Neural cell (in vitro differentiated cells): ENCODE results near the gene ZC3H12C. TPM values are rescaled to one million over a fixed set of nuclear protein-coding genes. Genes with fewer than 3 reads are reported as not detected.

Experiments used
- H2AFZ ChIP-seq: fragments of 200-600, 300-800 bp; sonication (generic), shearing (Covaris generic); 2 replicates; pipeline ENCODE4 v1.6.0; 2014; ENCODE audit warnings: low read depth, mild to moderate bottlenecking, antibody characterized with exemption, low read length, moderate library complexity
- H3F3A ChIP-seq: fragments of 200-600 bp; shearing (Covaris generic); 2 replicates; pipeline ENCODE4 v1.6.1; 2016; ENCODE audit warnings: mild to moderate bottlenecking, moderate library complexity, mixed read lengths, antibody characterized with exemption, low read length; ENCODE audit not compliant: insufficient read depth, poor library complexity, severe bottlenecking
- H3K27ac ChIP-seq: fragments of 200-600, 300-800 bp; sonication (generic), shearing (Covaris generic); 2 replicates; pipeline ENCODE4 v1.5.1; 2014; ENCODE audit warnings: mild to moderate bottlenecking, low read length, moderate library complexity
- H3K27me3 ChIP-seq: fragments of 300-800, 200-600 bp; sonication (generic), shearing (Covaris generic); 2 replicates; pipeline ENCODE4 v1.6.0; 2014; ENCODE audit warnings: mild to moderate bottlenecking, low read depth, low read length, moderate library complexity; ENCODE audit not compliant: insufficient read depth
- H3K36me3 ChIP-seq: fragments of 300-800, 200-600 bp; sonication (generic), shearing (Covaris generic); 2 replicates; pipeline ENCODE4 v1.5.1; 2014; ENCODE audit warnings: mild to moderate bottlenecking, antibody characterized with exemption, low read length, moderate library complexity; ENCODE audit not compliant: insufficient read depth
- H3K4me2 ChIP-seq: fragments of 300-800, 200-600 bp; sonication (generic), shearing (Covaris generic); 2 replicates; pipeline ENCODE4 v1.6.0; 2014; ENCODE audit warnings: mild to moderate bottlenecking, low read length
- H3K4me3 ChIP-seq: fragments of 300-800, 200-600 bp; sonication (generic), shearing (Covaris generic); 2 replicates; pipeline ENCODE4 v1.5.1; 2014; ENCODE audit warnings: mild to moderate bottlenecking, low read length, moderate library complexity
- H3K79me2 ChIP-seq: fragments of 200-600 bp; shearing (Covaris generic); replicated peaks from 2 replicates; pipeline ENCODE4 v1.6.0; 2014; ENCODE audit warnings: mild to moderate bottlenecking, low read length, moderate library complexity; ENCODE audit not compliant: insufficient read depth
- H3K9ac ChIP-seq: fragments of 300-800, 200-600 bp; sonication (generic), shearing (Covaris generic); 2 replicates; pipeline ENCODE4 v1.6.1; 2016; ENCODE audit warnings: mild to moderate bottlenecking, low read length, mixed read lengths
- H3K9me2 ChIP-seq: fragments of 200-600 bp; shearing (Covaris generic); 2 replicates; pipeline ENCODE4 v1.6.1; 2016; ENCODE audit warnings: mild to moderate bottlenecking, low read length, mixed read lengths; ENCODE audit not compliant: insufficient read depth
- H3K9me3 ChIP-seq: fragments of 200-600, 300-800 bp; sonication (generic), shearing (Covaris generic); 2 replicates; pipeline ENCODE4 v1.6.1; 2016; ENCODE audit warnings: mild to moderate bottlenecking, mixed run types, low read length, moderate library complexity, mixed read lengths
- H4K20me1 ChIP-seq: fragments of 200-600 bp; shearing (Covaris generic); 2 replicates; pipeline ENCODE4 v1.6.1; 2016; ENCODE audit warnings: mild to moderate bottlenecking, mixed run types; ENCODE audit not compliant: insufficient read depth
- CTCF ChIP-seq: fragments of 450-650 bp; IDR thresholded peaks from 2 replicates; pipeline ENCODE4 v1.5.1; 2014; ENCODE audit warnings: antibody characterized with exemption, mild to moderate bottlenecking, moderate library complexity; ENCODE audit not compliant: poor library complexity, severe bottlenecking
- EP300 ChIP-seq: fragments of 450-650 bp; conservative IDR thresholded peaks from 2 replicates; pipeline ENCODE4 v1.6.1; 2014; ENCODE audit warnings: antibody characterized with exemption, mild to moderate bottlenecking, moderate library complexity; ENCODE audit not compliant: poor library complexity, severe bottlenecking
- EZH2 ChIP-seq: fragments of 200-600, 300-800 bp; shearing (Covaris generic), sonication (generic); IDR thresholded peaks from 2 replicates; pipeline ENCODE4 v1.6.1; 2014; ENCODE audit warnings: antibody characterized with exemption, low read length, borderline replicate concordance, mild to moderate bottlenecking; ENCODE audit not compliant: insufficient read depth, poor library complexity, severe bottlenecking
- MXI1 ChIP-seq: fragments of 450-650 bp; conservative IDR thresholded peaks from 2 replicates; pipeline ENCODE4 v1.6.1; 2014; ENCODE audit warnings: antibody characterized with exemption, mild to moderate bottlenecking; ENCODE audit not compliant: poor library complexity, severe bottlenecking
- POLR2AphosphoS5 ChIP-seq: IDR thresholded peaks from 2 replicates; pipeline ENCODE4 v1.6.1; 2012
- RAD21 ChIP-seq: fragments of 450-650 bp; conservative IDR thresholded peaks from 2 replicates; pipeline ENCODE4 v1.6.1; 2014; ENCODE audit warnings: antibody characterized with exemption, mild to moderate bottlenecking, moderate library complexity
- REST ChIP-seq: IDR thresholded peaks from 2 replicates; pipeline ENCODE4 v1.6.1; 2012; ENCODE audit warnings: borderline replicate concordance
- SMC3 ChIP-seq: fragments of 450-650 bp; conservative IDR thresholded peaks from 2 replicates; pipeline ENCODE4 v1.6.1; 2014; ENCODE audit warnings: antibody characterized with exemption, mild to moderate bottlenecking, moderate library complexity; ENCODE audit not compliant: poor library complexity
- TAF1 ChIP-seq: IDR thresholded peaks from 2 replicates; pipeline ENCODE4 v1.6.1; 2012; ENCODE audit warnings: low read depth
- polyA plus RNA-seq: library from polyadenylated mRNA; depleted of rRNA; stranded (reverse); fragments of >200 nt; gene quantifications from 2 replicates; pipeline ENCODE4 v1.2.3, GENCODE V29; 2014

The ZC3H12C gene
- polyA plus RNA-seq, 1 donor from 2014 or later = 15.1 TPM

GRCh38 chr11:110096496-110096895 is 3.3 kb downstream of the ZC3H12C start:
- Histone ChIP-seq H3K36me3 (no peaks in the 10 kb centered on the region), H3K9me3 (no peaks in the 10 kb centered on the region), H3K27me3 (no peaks in the 10 kb centered on the region), H3F3A (peaks cover 5% of the 10 kb centered on the region), H3K9ac (no peak overlapping the region), H3K9me2 (no peaks in the 10 kb centered on the region), H2AFZ (no peak overlapping the region), H4K20me1 (no peaks in the 10 kb centered on the region), H3K27ac (no peak overlapping the region), H3K4me3 (peak overlapping the region; percentile 11), H3K79me2 (peaks cover 71% of the 10 kb centered on the region), H3K4me2 (no peak overlapping the region)
- TF ChIP-seq SMC3 = no peak
- TF ChIP-seq EZH2 = no peak
- no peak for TF ChIP-seq EP300
- TF ChIP-seq REST = no peak
- TF ChIP-seq TAF1 = no peak
- TF ChIP-seq POLR2AphosphoS5 = no peak
- no peak for TF ChIP-seq RAD21
- no peak for TF ChIP-seq MXI1
- TF ChIP-seq CTCF = no peak

- H4K20me1 ChIP-seq = no peaks in the 10 kb centered on the region
- no peaks in the 10 kb centered on the region for H3K27me3 ChIP-seq
- no peak overlapping the region for H3K27ac ChIP-seq
- no peak for TF ChIP-seq EP300
- H2AFZ ChIP-seq = no peak overlapping the region
- H3F3A ChIP-seq = no peaks in the 10 kb centered on the region
- H3K9me3 ChIP-seq = no peaks in the 10 kb centered on the region
- no peaks in the 10 kb centered on the region for H3K9me2 ChIP-seq
- no peak overlapping the region for H3K4me2 ChIP-seq
- H3K79me2 ChIP-seq = peaks cover 75% of the 10 kb centered on the region
- no peaks in the 10 kb centered on the region for H3K36me3 ChIP-seq
- H3K4me3 ChIP-seq = no peak overlapping the region
- no peak overlapping the region for H3K9ac ChIP-seq
Measured at GRCh38 chr11:110097459-110098012, 4.3 kb downstream of the ZC3H12C start.

GRCh38 chr11:110098645-110099044 is 5.5 kb downstream of the ZC3H12C start:
- Histone ChIP-seq H2AFZ (no peak overlapping the region), H3K27me3 (no peaks in the 10 kb centered on the region)

More at GRCh38 chr11:110098645-110099044, 5.5 kb downstream of the ZC3H12C start:
- H3K27ac ChIP-seq = no peak overlapping the region
- peaks cover 79% of the 10 kb centered on the region for H3K79me2 ChIP-seq
- TF ChIP-seq EZH2 (no peak), EP300 (no peak), REST (no peak), RAD21 (no peak), CTCF (no peak), SMC3 (no peak), POLR2AphosphoS5 (no peak), MXI1 (no peak), TAF1 (no peak)
- H4K20me1 ChIP-seq = no peaks in the 10 kb centered on the region
- H3K9ac ChIP-seq = no peak overlapping the region
- no peaks in the 10 kb centered on the region for H3F3A ChIP-seq
- H3K9me3 ChIP-seq = no peaks in the 10 kb centered on the region
- H3K4me2 ChIP-seq = no peak overlapping the region
- no peaks in the 10 kb centered on the region for H3K9me2 ChIP-seq
- no peaks in the 10 kb centered on the region for H3K36me3 ChIP-seq
- no peak overlapping the region for H3K4me3 ChIP-seq
